ENCODE measurements around the gene AKIRIN1. TPM values are rescaled to one million over a fixed set of nuclear protein-coding genes. Genes with fewer than 3 reads are reported as not detected.

Gene AKIRIN1
- total RNA-seq, 2 experiments from 2014 or later, result 57.8 to 59.4 TPM

DNA sequence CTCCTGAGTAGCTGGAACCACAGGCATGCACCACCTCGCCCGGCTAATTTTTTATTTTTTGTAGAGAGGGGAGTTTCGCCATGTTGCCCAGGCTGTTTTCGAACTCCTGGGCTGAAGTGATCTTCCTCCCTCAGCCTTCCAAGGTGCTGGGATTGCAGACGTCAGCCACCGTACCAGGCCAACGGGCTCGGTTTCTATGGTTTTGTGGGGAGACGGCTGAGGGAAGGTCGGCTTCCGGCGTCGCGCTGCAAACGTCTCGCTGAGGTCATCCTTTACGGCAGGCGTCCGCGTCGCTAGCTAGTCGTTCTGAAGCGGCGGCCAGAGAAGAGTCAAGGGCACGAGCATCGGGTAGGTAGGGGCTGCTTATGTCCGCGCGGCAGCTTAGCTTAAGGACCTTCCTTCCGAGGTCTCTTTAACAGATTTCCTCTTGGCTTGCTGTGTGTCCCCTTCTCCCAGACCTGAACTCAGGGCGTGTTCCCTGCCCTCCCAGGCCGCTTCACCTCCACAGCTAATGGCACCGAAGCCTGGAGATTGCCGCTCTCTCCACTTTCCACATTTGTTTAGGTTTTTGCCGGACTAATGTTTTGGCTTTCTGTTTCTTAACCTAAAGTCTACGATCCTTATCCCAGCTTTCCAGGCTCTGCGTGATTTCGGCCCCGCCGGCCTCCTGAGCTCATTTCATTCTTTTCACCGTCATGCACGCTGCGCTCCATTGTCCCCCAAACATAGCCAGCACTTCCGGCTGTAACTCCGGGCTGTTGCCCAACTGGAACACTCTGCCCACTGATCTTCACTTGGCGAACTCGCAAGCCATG, 35.2 kb downstream of the AKIRIN1 start, which contains the start of gene NDUFS5:
NDUFS5 (plus strand) TSS at position 300 of the 815 bp plus-strand sequence. CDS start 2,375 bp downstream, outside the sequence.
- Mint-ChIP-seq H3K27me3 (no peaks in the 10 kb centered on the region), H3K27ac (peak within 1 kb of the TSS; percentile 91), H3K4me1 (ENCODE audit: low read depth) (peaks cover 22% of the 10 kb centered on the region), H3K9me3 (no peaks in the 10 kb centered on the region), H3K36me3 (ENCODE audit: low read depth) (peaks cover 21% of the 10 kb centered on the region), H3K4me3 (peak within 1 kb of the TSS; percentile 88)
- ATAC-seq (peak; percentile 96), DNase-seq (peak; percentile 92)
- ChIA-PET POLR2A (interaction anchor here (0.9 to 2.6 kb wide), 8 partner anchors 11 to 467 kb away, joined by 3 to 9 read pairs (median 4); partner anchors contain the start of gene AKIRIN1), CTCF (interaction anchor here (0.6 to 1.6 kb wide), 9 partner anchors 14 to 632 kb away, joined by 3 to 7 read pairs (median 4); no protein-coding TSS in a partner anchor)
- TF ChIP-seq, protein P1, sequence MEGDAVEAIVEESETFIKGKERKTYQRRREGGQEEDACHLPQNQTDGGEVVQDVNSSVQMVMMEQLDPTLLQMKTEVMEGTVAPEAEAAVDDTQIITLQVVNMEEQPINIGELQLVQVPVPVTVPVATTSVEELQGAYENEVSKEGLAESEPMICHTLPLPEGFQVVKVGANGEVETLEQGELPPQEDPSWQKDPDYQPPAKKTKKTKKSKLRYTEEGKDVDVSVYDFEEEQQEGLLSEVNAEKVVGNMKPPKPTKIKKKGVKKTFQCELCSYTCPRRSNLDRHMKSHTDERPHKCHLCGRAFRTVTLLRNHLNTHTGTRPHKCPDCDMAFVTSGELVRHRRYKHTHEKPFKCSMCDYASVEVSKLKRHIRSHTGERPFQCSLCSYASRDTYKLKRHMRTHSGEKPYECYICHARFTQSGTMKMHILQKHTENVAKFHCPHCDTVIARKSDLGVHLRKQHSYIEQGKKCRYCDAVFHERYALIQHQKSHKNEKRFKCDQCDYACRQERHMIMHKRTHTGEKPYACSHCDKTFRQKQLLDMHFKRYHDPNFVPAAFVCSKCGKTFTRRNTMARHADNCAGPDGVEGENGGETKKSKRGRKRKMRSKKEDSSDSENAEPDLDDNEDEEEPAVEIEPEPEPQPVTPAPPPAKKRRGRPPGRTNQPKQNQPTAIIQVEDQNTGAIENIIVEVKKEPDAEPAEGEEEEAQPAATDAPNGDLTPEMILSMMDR (IDR thresholded peaks at IDR 0.05), result no peak
- intact Hi-C loops (cut with micrococcal nuclease), result no loop called here

DNA sequence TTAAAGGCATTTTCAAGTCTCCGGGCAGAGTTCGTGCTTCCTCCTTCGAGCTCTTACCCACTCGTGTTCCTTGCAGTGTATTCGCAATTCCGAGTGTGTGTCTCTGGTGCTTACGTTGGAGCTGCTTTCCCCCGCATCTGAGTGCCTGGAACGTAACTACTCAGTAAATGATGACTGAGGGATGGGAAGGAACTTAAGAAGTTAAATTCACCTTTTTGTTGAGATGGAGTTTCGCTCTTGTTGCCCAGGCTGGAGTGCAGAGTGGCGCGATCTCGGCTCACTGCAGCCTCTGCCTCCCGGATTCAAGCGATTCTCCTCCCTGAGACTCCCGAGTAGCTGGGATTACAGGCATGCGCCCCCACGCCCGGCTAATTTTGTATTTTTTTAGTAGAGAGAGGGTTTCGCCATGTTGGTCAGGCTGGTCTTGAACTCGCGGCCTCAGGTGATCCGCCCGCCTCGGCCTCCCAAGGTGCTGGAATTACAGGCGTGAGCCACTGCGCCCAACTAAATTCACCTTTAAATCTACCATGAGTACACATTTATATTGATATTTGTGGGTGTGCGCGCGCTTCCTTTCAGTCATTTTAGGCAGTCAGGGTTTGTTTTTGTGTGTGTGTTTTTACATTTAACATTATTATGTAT, 35.9 kb downstream of the AKIRIN1 start:
- Mint-ChIP-seq H3K4me1 (ENCODE audit: low read depth) (peaks cover 28% of the 10 kb centered on the region), H3K9me3 (no peaks in the 10 kb centered on the region), H3K36me3 (ENCODE audit: low read depth) (peaks cover 24% of the 10 kb centered on the region), H3K4me3 (peak overlapping the region; percentile 88), H3K27me3 (no peaks in the 10 kb centered on the region), H3K27ac (peak overlapping the region; percentile 91)
- ATAC-seq (no peak), DNase-seq (peak; percentile 4)
- TF ChIP-seq, protein P1 (IDR thresholded peaks at IDR 0.05), result no peak
- intact Hi-C loops (cut with micrococcal nuclease), result no loop called here
- ChIA-PET POLR2A (interaction anchor here (0.8 to 2.6 kb wide), 9 partner anchors 10 to 468 kb away, joined by 3 to 9 read pairs (median 3); partner anchors contain the start of genes AKIRIN1 and MYCBP), CTCF (interaction anchor here (0.8 to 1.6 kb wide), 6 partner anchors 13 to 232 kb away, joined by 3 to 7 read pairs (median 4); no protein-coding TSS in a partner anchor)

DNA sequence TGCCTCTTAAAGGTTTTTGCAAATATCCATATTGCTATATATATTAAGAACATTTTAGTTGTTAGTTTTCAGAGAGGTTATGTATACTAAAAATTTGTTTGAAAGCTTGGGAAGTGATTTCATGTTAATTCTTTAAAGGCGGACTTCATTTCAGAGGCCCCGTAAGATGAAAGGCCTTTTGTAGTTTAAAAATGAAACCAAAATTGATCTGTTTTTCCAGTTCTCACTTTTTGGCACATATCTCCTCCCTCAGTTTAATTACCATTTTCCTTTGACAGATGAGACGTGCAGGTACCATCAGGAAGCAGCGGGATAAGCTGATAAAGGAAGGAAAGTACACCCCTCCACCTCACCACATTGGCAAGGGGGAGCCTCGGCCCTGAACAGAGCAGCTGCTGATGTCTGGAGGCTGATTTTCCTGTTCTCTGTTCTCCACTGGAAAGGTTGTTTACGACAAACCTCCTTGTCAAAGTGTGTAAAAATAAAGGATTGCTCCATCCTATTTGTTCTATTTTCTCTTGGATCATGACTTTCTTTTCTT, 43.1 kb downstream of the AKIRIN1 start:
- Mint-ChIP-seq H3K4me3 (peak overlapping the region; percentile 61), H3K27ac (peak overlapping the region; percentile 88), H3K27me3 (no peaks in the 10 kb centered on the region), H3K36me3 (ENCODE audit: low read depth) (peaks cover 51% of the 10 kb centered on the region), H3K9me3 (no peaks in the 10 kb centered on the region), H3K4me1 (ENCODE audit: low read depth) (peaks cover 38% of the 10 kb centered on the region)
- ATAC-seq (peak; percentile 43), DNase-seq (no peak)
- intact Hi-C loops (cut with micrococcal nuclease), result no loop called here
- ChIA-PET CTCF (no interaction called here), POLR2A (no interaction called here)
- TF ChIP-seq, protein P1 (IDR thresholded peaks at IDR 0.05), result no peak

DNA sequence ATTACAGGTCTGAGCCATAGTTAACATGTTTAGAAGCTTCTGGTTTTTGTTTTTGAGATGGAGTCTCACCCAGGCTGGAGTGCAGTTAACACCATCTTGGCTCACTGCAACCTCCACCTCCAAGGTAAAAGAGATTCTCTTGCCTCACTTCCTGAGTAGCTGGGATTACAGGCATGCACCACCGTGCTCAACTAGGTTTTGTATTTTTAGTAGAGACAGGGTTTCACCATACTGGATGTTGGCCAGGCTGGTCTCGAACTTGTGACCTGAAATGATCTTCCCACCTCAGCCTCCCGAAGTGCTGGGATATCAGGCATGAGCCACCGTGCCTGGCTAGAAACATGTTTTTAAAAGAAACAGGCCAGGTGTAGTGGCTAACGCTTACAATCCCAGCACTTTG, 45.6 kb downstream of the AKIRIN1 start:
- Mint-ChIP-seq H3K4me1 (ENCODE audit: low read depth) (peaks cover 33% of the 10 kb centered on the region), H3K27ac (peak overlapping the region; percentile 7), H3K36me3 (ENCODE audit: low read depth) (peaks cover 42% of the 10 kb centered on the region), H3K27me3 (no peaks in the 10 kb centered on the region), H3K9me3 (no peaks in the 10 kb centered on the region), H3K4me3 (no peak overlapping the region)
- ChIA-PET CTCF (no interaction called here), POLR2A (interaction anchor here (0.6 to 1.9 kb wide), 2 partner anchors 10 to 165 kb away, joined by 3 to 6 read pairs; partner anchors contain the start of gene NDUFS5)
- intact Hi-C loops (cut with micrococcal nuclease), result no loop called here
- DNase-seq (no peak), ATAC-seq (no peak)
- TF ChIP-seq, protein P1 (IDR thresholded peaks at IDR 0.05), result no peak

All from activated CD8-positive, alpha-beta T cell treated with anti-CD3 and anti-CD28 coated beads for 36 hours (primary cell).